ENCODE measurements around the gene AKIP1. TPM values are rescaled to one million over a fixed set of nuclear protein-coding genes. Genes with fewer than 3 reads are reported as not detected.

The AKIP1 gene
- total and polyA plus RNA-seq, 9 of the 15 experiments (the other 6 are each of a cell fraction or from before 2014, with no cell fraction given) = 9.0 to 52.6 (median 36.2) TPM

- TF ChIP-seq PBX2 (CRISPR knock-in tag; IDR thresholded peaks at IDR 0.05; ENCODE audit: low read depth) = no peak
- TF ChIP-seq PBX2 (tag; conservative IDR thresholded peaks at IDR 0.05; ENCODE audit: low read depth) = no peak
- TF ChIP-seq SMARCA4 (IDR thresholded peaks at IDR 0.05) = 0 out of 2 replicates have a peak, but pooled peaks have one; percentile 26
- no peak for TF ChIP-seq ZKSCAN8 (CRISPR knock-in tag; IDR thresholded peaks at IDR 0.05)
- no peak for TF ChIP-seq CREB3 (tag; conservative IDR thresholded peaks at IDR 0.05; ENCODE audit: low read depth)
- no peak for TF ChIP-seq STAT6 (CRISPR knock-in tag; IDR thresholded peaks at IDR 0.05)
- TF ChIP-seq CREB1 (IDR thresholded peaks at IDR 0.05) = 0 out of 2 replicates have a peak, but pooled peaks have one; percentile 38
- TF ChIP-seq CREB1 (CRISPR knock-in tag; IDR thresholded peaks at IDR 0.05) = no peak
- TF ChIP-seq ESRRA (IDR thresholded peaks at IDR 0.05; ENCODE audit: borderline replicate concordance, low read depth) = no peak
- peak; percentile 30; the same call in 1 of the 2 replicates for TF ChIP-seq MAX (CRISPR knock-in tag; IDR thresholded peaks at IDR 0.05)
- no peak for TF ChIP-seq RFX1 (IDR thresholded peaks at IDR 0.05)
- no peak for TF ChIP-seq ZNF584 (CRISPR knock-in tag; IDR thresholded peaks at IDR 0.05; ENCODE audit: low read depth)
- TF ChIP-seq MYNN (IDR thresholded peaks at IDR 0.05) = no peak
- no peak for TF ChIP-seq MYNN (CRISPR knock-in tag; IDR thresholded peaks at IDR 0.05)
- TF ChIP-seq BRF2 (IDR thresholded peaks at IDR 0.05; ENCODE audit: borderline replicate concordance, insufficient read depth, insufficient read length) = no peak
- no peak for TF ChIP-seq DACH1 (IDR thresholded peaks at IDR 0.05; ENCODE audit: partially characterized antibody)
- no peak for TF ChIP-seq KHSRP (IDR thresholded peaks at IDR 0.05)
- TF ChIP-seq ETV1 (tag; conservative IDR thresholded peaks at IDR 0.05; ENCODE audit: low read depth) = peak; percentile 82
- no peak for TF ChIP-seq NFIC (IDR thresholded peaks at IDR 0.05)
- no peak for TF ChIP-seq HNRNPUL1 (IDR thresholded peaks at IDR 0.05; ENCODE audit: low read length)
- TF ChIP-seq ZNF696 (CRISPR knock-in tag; conservative IDR thresholded peaks at IDR 0.05) = no peak
- no peak for TF ChIP-seq ERF (CRISPR knock-in tag; IDR thresholded peaks at IDR 0.05)
Observed at GRCh38 chr11:8913961-8914660, 3.1 kb downstream of the AKIP1 start (continued).
